A549 (cell line): ENCODE data around the gene SVEP1.

Experiments
- CEBPB ChIP-seq, 2 experiments: fragments of >200 bp in 1 of 2; sonication (Bioruptor Twin) in 1 of 2; formaldehyde crosslinking in 1 of 2; IDR thresholded peaks; 2 replicates each; pipeline ENCODE4 v1.6.1; 2012 to 2016
- EHMT2 ChIP-seq: fragments of 200-600 bp; sonication (generic); IDR thresholded peaks from 2 replicates; pipeline ENCODE4 v1.6.1; 2016; ENCODE audit warnings: antibody characterized with exemption, low read depth, mild to moderate bottlenecking, moderate library complexity
- EP300 ChIP-seq, 2 experiments: fragments of >200 bp; sonication (Bioruptor Twin); formaldehyde crosslinking; IDR thresholded peaks; 2 replicates in 1 of 2; 3 replicates in 1 of 2; pipeline ENCODE4 v1.6.1; 2016 to 2017
- MYC ChIP-seq: IDR thresholded peaks from 2 replicates; pipeline ENCODE4 v1.6.1; 2012; ENCODE audit warnings: mild to moderate bottlenecking, inconsistent platforms, low read length, improper control_type of control experiment, borderline replicate concordance
- NPAS2 ChIP-seq: fragments of 250-450 bp; sonication (Bioruptor Pico); IDR thresholded peaks from 2 replicates; pipeline ENCODE4 v1.8.0; 2022; ENCODE audit warnings: mild to moderate bottlenecking, moderate library complexity, borderline replicate concordance
- PHF8 ChIP-seq: fragments of 200-600 bp; sonication (generic); IDR thresholded peaks from 2 replicates; pipeline ENCODE4 v1.6.1; 2016; ENCODE audit warnings: low read depth, mild to moderate bottlenecking, antibody characterized with exemption, moderate library complexity, borderline replicate concordance
- POLR2A ChIP-seq: IDR thresholded peaks from 2 replicates; pipeline ENCODE4 v1.6.1; 2012; ENCODE audit warnings: mild to moderate bottlenecking, low read length
- RCOR1 ChIP-seq: fragments of 150-350 bp; IDR thresholded peaks from 2 replicates; pipeline ENCODE4 v1.6.1; 2014; ENCODE audit warnings: antibody characterized with exemption, low read length, low read depth
- RFX5 ChIP-seq: fragments of 450-650 bp; IDR thresholded peaks from 2 replicates; pipeline ENCODE4 v1.7.1; 2014; ENCODE audit warnings: antibody characterized with exemption, mild to moderate bottlenecking, moderate library complexity
- SMC3 ChIP-seq: fragments of >200 bp; sonication (Bioruptor Twin); formaldehyde crosslinking; IDR thresholded peaks from 3 replicates; pipeline ENCODE4 v1.6.1; 2018; ENCODE audit warnings: inconsistent platforms
- TF ChIP-seq, protein P1 (sequence below): fragments of >200 bp; sonication (Bioruptor Twin); formaldehyde crosslinking; IDR thresholded peaks from 3 replicates; pipeline ENCODE4 v1.5.1; 2016
- TF ChIP-seq, protein P2 (sequence below): fragments of 450-650 bp; IDR thresholded peaks from 2 replicates; pipeline ENCODE4 v1.6.1; 2014; ENCODE audit warnings: antibody characterized with exemption
- TF ChIP-seq, protein P3 (sequence below): fragments of 200-600 bp; sonication (generic); IDR thresholded peaks from 2 replicates; pipeline ENCODE4 v1.6.1; 2016; ENCODE audit warnings: antibody characterized with exemption, mild to moderate bottlenecking, moderate library complexity

DNA sequence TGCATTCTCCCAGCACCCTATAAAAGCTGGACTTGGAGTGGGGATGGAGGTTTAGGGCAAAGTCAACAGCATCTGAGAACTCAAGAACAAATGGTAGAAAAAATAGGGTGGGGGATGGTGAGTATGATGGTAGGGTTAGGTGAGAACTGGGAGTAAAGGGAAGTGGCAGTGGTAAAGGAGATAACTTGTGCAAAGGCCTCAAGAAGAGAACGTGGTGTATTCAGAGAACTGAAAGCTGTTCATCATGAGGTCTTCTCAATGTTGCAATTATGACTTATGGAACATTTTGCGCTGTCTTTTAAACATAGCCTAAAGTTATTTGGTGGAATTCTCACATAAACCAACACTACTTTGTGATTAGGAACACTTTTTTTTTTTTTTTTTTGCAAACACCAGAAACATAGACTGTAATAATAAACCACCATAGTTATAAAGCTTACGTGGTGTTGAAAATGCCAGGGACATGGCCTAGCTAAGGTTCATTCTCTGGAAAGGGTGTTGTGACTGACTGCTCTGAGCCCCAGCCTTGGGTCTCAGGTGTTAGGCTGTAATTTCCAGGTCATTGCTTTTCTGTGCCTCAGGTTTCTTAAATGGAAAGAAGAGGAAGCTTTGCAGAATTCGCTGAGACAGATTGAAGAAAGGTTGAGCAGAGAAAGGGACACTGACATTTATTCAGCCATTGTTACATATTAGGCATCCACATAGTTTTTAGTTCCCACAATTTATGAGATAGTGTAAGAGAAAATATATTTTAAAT, 222.7 kb downstream of the SVEP1 start:
- TF ChIP-seq EP300 (IDR thresholded peaks at IDR 0.05) (no peak), RFX5 (no peak), NPAS2 (CRISPR knock-in tag) (no peak), MYC (no peak), POLR2A (no peak), PHF8 (no peak), RCOR1 (no peak), CEBPB (IDR thresholded peaks at IDR 0.05) (no peak), SMC3 (no peak), EHMT2 (no peak)
- TF ChIP-seq, protein P1, sequence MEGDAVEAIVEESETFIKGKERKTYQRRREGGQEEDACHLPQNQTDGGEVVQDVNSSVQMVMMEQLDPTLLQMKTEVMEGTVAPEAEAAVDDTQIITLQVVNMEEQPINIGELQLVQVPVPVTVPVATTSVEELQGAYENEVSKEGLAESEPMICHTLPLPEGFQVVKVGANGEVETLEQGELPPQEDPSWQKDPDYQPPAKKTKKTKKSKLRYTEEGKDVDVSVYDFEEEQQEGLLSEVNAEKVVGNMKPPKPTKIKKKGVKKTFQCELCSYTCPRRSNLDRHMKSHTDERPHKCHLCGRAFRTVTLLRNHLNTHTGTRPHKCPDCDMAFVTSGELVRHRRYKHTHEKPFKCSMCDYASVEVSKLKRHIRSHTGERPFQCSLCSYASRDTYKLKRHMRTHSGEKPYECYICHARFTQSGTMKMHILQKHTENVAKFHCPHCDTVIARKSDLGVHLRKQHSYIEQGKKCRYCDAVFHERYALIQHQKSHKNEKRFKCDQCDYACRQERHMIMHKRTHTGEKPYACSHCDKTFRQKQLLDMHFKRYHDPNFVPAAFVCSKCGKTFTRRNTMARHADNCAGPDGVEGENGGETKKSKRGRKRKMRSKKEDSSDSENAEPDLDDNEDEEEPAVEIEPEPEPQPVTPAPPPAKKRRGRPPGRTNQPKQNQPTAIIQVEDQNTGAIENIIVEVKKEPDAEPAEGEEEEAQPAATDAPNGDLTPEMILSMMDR: no peak
- TF ChIP-seq, protein P2, sequence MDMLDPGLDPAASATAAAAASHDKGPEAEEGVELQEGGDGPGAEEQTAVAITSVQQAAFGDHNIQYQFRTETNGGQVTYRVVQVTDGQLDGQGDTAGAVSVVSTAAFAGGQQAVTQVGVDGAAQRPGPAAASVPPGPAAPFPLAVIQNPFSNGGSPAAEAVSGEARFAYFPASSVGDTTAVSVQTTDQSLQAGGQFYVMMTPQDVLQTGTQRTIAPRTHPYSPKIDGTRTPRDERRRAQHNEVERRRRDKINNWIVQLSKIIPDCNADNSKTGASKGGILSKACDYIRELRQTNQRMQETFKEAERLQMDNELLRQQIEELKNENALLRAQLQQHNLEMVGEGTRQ: no peak
- TF ChIP-seq, protein P3, sequence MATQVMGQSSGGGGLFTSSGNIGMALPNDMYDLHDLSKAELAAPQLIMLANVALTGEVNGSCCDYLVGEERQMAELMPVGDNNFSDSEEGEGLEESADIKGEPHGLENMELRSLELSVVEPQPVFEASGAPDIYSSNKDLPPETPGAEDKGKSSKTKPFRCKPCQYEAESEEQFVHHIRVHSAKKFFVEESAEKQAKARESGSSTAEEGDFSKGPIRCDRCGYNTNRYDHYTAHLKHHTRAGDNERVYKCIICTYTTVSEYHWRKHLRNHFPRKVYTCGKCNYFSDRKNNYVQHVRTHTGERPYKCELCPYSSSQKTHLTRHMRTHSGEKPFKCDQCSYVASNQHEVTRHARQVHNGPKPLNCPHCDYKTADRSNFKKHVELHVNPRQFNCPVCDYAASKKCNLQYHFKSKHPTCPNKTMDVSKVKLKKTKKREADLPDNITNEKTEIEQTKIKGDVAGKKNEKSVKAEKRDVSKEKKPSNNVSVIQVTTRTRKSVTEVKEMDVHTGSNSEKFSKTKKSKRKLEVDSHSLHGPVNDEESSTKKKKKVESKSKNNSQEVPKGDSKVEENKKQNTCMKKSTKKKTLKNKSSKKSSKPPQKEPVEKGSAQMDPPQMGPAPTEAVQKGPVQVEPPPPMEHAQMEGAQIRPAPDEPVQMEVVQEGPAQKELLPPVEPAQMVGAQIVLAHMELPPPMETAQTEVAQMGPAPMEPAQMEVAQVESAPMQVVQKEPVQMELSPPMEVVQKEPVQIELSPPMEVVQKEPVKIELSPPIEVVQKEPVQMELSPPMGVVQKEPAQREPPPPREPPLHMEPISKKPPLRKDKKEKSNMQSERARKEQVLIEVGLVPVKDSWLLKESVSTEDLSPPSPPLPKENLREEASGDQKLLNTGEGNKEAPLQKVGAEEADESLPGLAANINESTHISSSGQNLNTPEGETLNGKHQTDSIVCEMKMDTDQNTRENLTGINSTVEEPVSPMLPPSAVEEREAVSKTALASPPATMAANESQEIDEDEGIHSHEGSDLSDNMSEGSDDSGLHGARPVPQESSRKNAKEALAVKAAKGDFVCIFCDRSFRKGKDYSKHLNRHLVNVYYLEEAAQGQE: no peak
